ENCODE data around the gene ZNF662.

The ZNF662 gene

GRCh38 chr3:42942693-42943092 is 36.8 kb downstream of the ZNF662 start:
- no peak for DNase-seq

GRCh38 chr3:42946050-42946449 is 40.1 kb downstream of the ZNF662 start:
- no peak for DNase-seq

GRCh38 chr3:42957573-42957972 is 51.6 kb downstream of the ZNF662 start:
- no peak for DNase-seq

GRCh38 chr3:42960282-42960681 is 54.3 kb downstream of the ZNF662 start:
- no peak for DNase-seq

GRCh38 chr3:42960786-42961185 is 54.8 kb downstream of the ZNF662 start:
- no peak for DNase-seq

GRCh38 chr3:42961633-42962032 is 55.7 kb downstream of the ZNF662 start:
- DNase-seq: no peak

GRCh38 chr3:42963269-42963668 is 57.3 kb downstream of the ZNF662 start:
- DNase-seq: no peak

GRCh38 chr3:42964266-42964665 is 58.3 kb downstream of the ZNF662 start:
- DNase-seq: no peak

Measured in NCI-H774 (cell line).